ENCODE measurements around the gene OPHN1.

Gene OPHN1

GRCh38 chrX:68196939-68197791, 236.1 kb downstream of the OPHN1 start:
- Histone ChIP-seq H4K91ac (ENCODE audit: low read depth, low read length) (no peak overlapping the region), H3K27ac (ENCODE audit: low read depth, low read length) (no peak overlapping the region), H3K36me3 (ENCODE audit: control insufficient read depth in 1 of 2, insufficient read depth in 2 of 2, low read length in 2 of 2) (no peaks in the 10 kb centered on the region), H3K9me3 (ENCODE audit: insufficient read depth, low read depth, low read length) (no peaks in the 10 kb centered on the region), H2BK120ac (ENCODE audit: insufficient read depth, low read length, poor library complexity) (no peak overlapping the region), H3K9ac (ENCODE audit: low read length) (no peak overlapping the region), H3K4me3 (ENCODE audit: low read depth, low read length) (no peak overlapping the region), H3K79me1 (ENCODE audit: low read length) (no peaks in the 10 kb centered on the region), H3K79me2 (ENCODE audit: control insufficient read depth, insufficient read depth, low read length, poor library complexity) (no peaks in the 10 kb centered on the region), H4K12ac (ENCODE audit: low read depth, low read length) (no peak overlapping the region), H4K8ac (ENCODE audit: low read depth, low read length) (no peak overlapping the region), H3K4me1 (ENCODE audit: control insufficient read depth in 1 of 2, insufficient read depth in 2 of 2, low read length in 2 of 2) (no peaks in the 10 kb centered on the region), H2AFZ (ENCODE audit: insufficient read depth, low read length, poor library complexity) (no peak overlapping the region), H3K27me3 (ENCODE audit: insufficient read depth, low read length) (no peaks in the 10 kb centered on the region), H2BK5ac (ENCODE audit: low read depth, low read length, poor library complexity) (no peak overlapping the region), H3K14ac (ENCODE audit: low read length) (no peak overlapping the region), H3K4ac (ENCODE audit: low read depth, low read length) (no peak overlapping the region), H2AK5ac (ENCODE audit: low read length) (no peak overlapping the region), H2BK12ac (ENCODE audit: low read length) (no peak overlapping the region), H3K4me2 (ENCODE audit: low read length) (no peak overlapping the region), H3K23ac (ENCODE audit: low read length) (no peak overlapping the region), H3K18ac (ENCODE audit: low read length) (no peak overlapping the region)
- WGBS (ENCODE audit: extremely low coverage, insufficient coverage, insufficient read length), result no CpG with 5 or more reads among the region's 5 CpGs
- peak; percentile 8 to 85 for DNase-seq

GRCh38 chrX:68195561-68195960, 237.7 kb downstream of the OPHN1 start:
- Histone ChIP-seq H3K79me2 (ENCODE audit: control insufficient read depth, insufficient read depth, low read length, poor library complexity) (no peaks in the 10 kb centered on the region), H4K12ac (ENCODE audit: low read depth, low read length) (no peak overlapping the region), H4K91ac (ENCODE audit: low read depth, low read length) (no peak overlapping the region), H3K18ac (ENCODE audit: low read length) (no peak overlapping the region), H2BK120ac (ENCODE audit: insufficient read depth, low read length, poor library complexity) (no peak overlapping the region), H3K23ac (ENCODE audit: low read length) (no peak overlapping the region), H3K36me3 (ENCODE audit: control insufficient read depth in 1 of 2, insufficient read depth in 2 of 2, low read length in 2 of 2) (no peaks in the 10 kb centered on the region), H3K27me3 (ENCODE audit: insufficient read depth, low read length) (no peaks in the 10 kb centered on the region), H2AK5ac (ENCODE audit: low read length) (no peak overlapping the region), H4K8ac (ENCODE audit: low read depth, low read length) (no peak overlapping the region), H2AFZ (ENCODE audit: insufficient read depth, low read length, poor library complexity) (no peak overlapping the region), H2BK12ac (ENCODE audit: low read length) (no peak overlapping the region), H3K79me1 (ENCODE audit: low read length) (no peaks in the 10 kb centered on the region), H3K27ac (ENCODE audit: low read depth, low read length) (no peak overlapping the region), H3K14ac (ENCODE audit: low read length) (no peak overlapping the region), H3K4me3 (ENCODE audit: low read depth, low read length) (no peak overlapping the region), H2BK5ac (ENCODE audit: low read depth, low read length, poor library complexity) (no peak overlapping the region), H3K9me3 (ENCODE audit: insufficient read depth, low read depth, low read length) (no peaks in the 10 kb centered on the region), H3K9ac (ENCODE audit: low read length) (no peak overlapping the region), H3K4me2 (ENCODE audit: low read length) (no peak overlapping the region), H3K4ac (ENCODE audit: low read depth, low read length) (no peak overlapping the region), H3K4me1 (ENCODE audit: control insufficient read depth in 1 of 2, insufficient read depth in 2 of 2, low read length in 2 of 2) (no peaks in the 10 kb centered on the region)
- DNase-seq, result no peak

- DNase-seq, result peak in 1 of 2 donors; percentile 30
- Histone ChIP-seq H4K91ac (ENCODE audit: low read depth, low read length) (no peak overlapping the region), H3K27me3 (ENCODE audit: insufficient read depth, low read length) (no peaks in the 10 kb centered on the region), H3K14ac (ENCODE audit: low read length) (no peak overlapping the region), H4K12ac (ENCODE audit: low read depth, low read length) (no peak overlapping the region), H2BK5ac (ENCODE audit: low read depth, low read length, poor library complexity) (no peak overlapping the region), H3K4ac (ENCODE audit: low read depth, low read length) (no peak overlapping the region), H3K23ac (ENCODE audit: low read length) (no peak overlapping the region), H3K4me2 (ENCODE audit: low read length) (no peak overlapping the region), H4K8ac (ENCODE audit: low read depth, low read length) (no peak overlapping the region), H3K4me3 (ENCODE audit: low read depth, low read length) (no peak overlapping the region), H3K79me2 (ENCODE audit: control insufficient read depth, insufficient read depth, low read length, poor library complexity) (no peaks in the 10 kb centered on the region), H2BK120ac (ENCODE audit: insufficient read depth, low read length, poor library complexity) (no peak overlapping the region), H3K9ac (ENCODE audit: low read length) (no peak overlapping the region), H3K27ac (ENCODE audit: low read depth, low read length) (no peak overlapping the region), H3K18ac (ENCODE audit: low read length) (no peak overlapping the region), H2BK12ac (ENCODE audit: low read length) (no peak overlapping the region), H2AK5ac (ENCODE audit: low read length) (no peak overlapping the region), H3K79me1 (ENCODE audit: low read length) (no peaks in the 10 kb centered on the region), H3K4me1 (ENCODE audit: control insufficient read depth in 1 of 2, insufficient read depth in 2 of 2, low read length in 2 of 2) (no peaks in the 10 kb centered on the region), H3K9me3 (ENCODE audit: insufficient read depth, low read depth, low read length) (no peaks in the 10 kb centered on the region), H3K36me3 (ENCODE audit: control insufficient read depth in 1 of 2, insufficient read depth in 2 of 2, low read length in 2 of 2) (no peaks in the 10 kb centered on the region), H2AFZ (ENCODE audit: insufficient read depth, low read length, poor library complexity) (no peak overlapping the region)
- no CpG with 5 or more reads among the region's 2 CpGs for WGBS (ENCODE audit: extremely low coverage, insufficient coverage, insufficient read length)
Measured at GRCh38 chrX:68193786-68194185, 239.5 kb downstream of the OPHN1 start.

GRCh38 chrX:68193234-68193633, 240.1 kb downstream of the OPHN1 start:
- no CpG with 5 or more reads among the region's 3 CpGs for WGBS (ENCODE audit: extremely low coverage, insufficient coverage, insufficient read length)
- H3K79me2 ChIP-seq (ENCODE audit: control insufficient read depth, insufficient read depth, low read length, poor library complexity), result no peaks in the 10 kb centered on the region
- no peak overlapping the region for H3K18ac ChIP-seq (ENCODE audit: low read length)
- no peak overlapping the region for H3K9ac ChIP-seq (ENCODE audit: low read length)
- no peak overlapping the region for H3K14ac ChIP-seq (ENCODE audit: low read length)
- no peak overlapping the region for H2BK12ac ChIP-seq (ENCODE audit: low read length)
- H4K8ac ChIP-seq (ENCODE audit: low read depth, low read length), result no peak overlapping the region
- H2BK5ac ChIP-seq (ENCODE audit: low read depth, low read length, poor library complexity), result no peak overlapping the region
- no peaks in the 10 kb centered on the region for H3K27me3 ChIP-seq (ENCODE audit: insufficient read depth, low read length)
- H3K23ac ChIP-seq (ENCODE audit: low read length), result no peak overlapping the region
- H4K12ac ChIP-seq (ENCODE audit: low read depth, low read length), result no peak overlapping the region
- no peaks in the 10 kb centered on the region for H3K79me1 ChIP-seq (ENCODE audit: low read length)
- H3K4me1 ChIP-seq (ENCODE audit: control insufficient read depth in 1 of 2, insufficient read depth in 2 of 2, low read length in 2 of 2), result no peaks in the 10 kb centered on the region
- H4K91ac ChIP-seq (ENCODE audit: low read depth, low read length), result no peak overlapping the region
- H2AFZ ChIP-seq (ENCODE audit: insufficient read depth, low read length, poor library complexity), result no peak overlapping the region
- no peak overlapping the region for H3K27ac ChIP-seq (ENCODE audit: low read depth, low read length)
- no peak overlapping the region for H3K4me2 ChIP-seq (ENCODE audit: low read length)
- no peak overlapping the region for H3K4ac ChIP-seq (ENCODE audit: low read depth, low read length)
- no peak overlapping the region for H3K4me3 ChIP-seq (ENCODE audit: low read depth, low read length)
- no peaks in the 10 kb centered on the region for H3K36me3 ChIP-seq (ENCODE audit: control insufficient read depth in 1 of 2, insufficient read depth in 2 of 2, low read length in 2 of 2)
- DNase-seq, result peak in 1 of 2 donors; percentile 3
- no peak overlapping the region for H2BK120ac ChIP-seq (ENCODE audit: insufficient read depth, low read length, poor library complexity)
- no peaks in the 10 kb centered on the region for H3K9me3 ChIP-seq (ENCODE audit: insufficient read depth, low read depth, low read length)
- no peak overlapping the region for H2AK5ac ChIP-seq (ENCODE audit: low read length)

All from trophoblast cell (in vitro differentiated cells and primary cell).